Astrocyte (in vitro differentiated cells and primary cell): ENCODE data around the gene PITPNM3.
"Not testable (repeated sequence)": the region's sequence is repeated elsewhere in the genome, so short reads cannot be mapped to it uniquely, and the experiment has no call there.

Source experiments
- EZH2 ChIP-seq: IDR thresholded peaks from 2 replicates; pipeline ENCODE4 v1.6.1; 2012; ENCODE audit warnings: mild to moderate bottlenecking, low read length, inconsistent platforms; ENCODE audit not compliant: insufficient read depth
- TF ChIP-seq, protein P1 (sequence below): IDR thresholded peaks from 2 replicates; pipeline ENCODE4 v1.5.1; 2011; ENCODE audit warnings: low read depth, mild to moderate bottlenecking, inconsistent platforms, low read length, moderate library complexity; ENCODE audit not compliant: insufficient read depth

DNA sequence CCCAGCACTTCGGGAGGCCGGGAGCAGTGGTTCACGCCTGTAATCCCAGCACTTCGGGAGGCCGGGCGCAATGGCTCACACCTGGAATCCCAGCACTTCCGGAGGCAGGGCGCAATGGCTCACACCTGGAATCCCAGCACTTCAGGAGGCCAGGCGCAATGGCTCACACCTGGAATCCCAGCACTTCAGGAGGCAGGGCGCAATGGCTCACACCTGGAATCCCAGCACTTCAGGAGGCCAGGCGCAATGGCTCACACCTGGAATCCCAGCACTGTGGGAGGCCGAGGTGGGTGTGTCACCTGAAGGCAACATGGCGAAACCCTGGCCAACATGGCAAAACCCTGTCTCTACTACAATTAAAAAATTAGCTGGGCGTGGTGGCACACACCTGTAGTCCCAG lies 37.0 kb upstream of the PITPNM3 start:
- not testable (repeated sequence) for TF ChIP-seq EZH2
- TF ChIP-seq, protein P1, sequence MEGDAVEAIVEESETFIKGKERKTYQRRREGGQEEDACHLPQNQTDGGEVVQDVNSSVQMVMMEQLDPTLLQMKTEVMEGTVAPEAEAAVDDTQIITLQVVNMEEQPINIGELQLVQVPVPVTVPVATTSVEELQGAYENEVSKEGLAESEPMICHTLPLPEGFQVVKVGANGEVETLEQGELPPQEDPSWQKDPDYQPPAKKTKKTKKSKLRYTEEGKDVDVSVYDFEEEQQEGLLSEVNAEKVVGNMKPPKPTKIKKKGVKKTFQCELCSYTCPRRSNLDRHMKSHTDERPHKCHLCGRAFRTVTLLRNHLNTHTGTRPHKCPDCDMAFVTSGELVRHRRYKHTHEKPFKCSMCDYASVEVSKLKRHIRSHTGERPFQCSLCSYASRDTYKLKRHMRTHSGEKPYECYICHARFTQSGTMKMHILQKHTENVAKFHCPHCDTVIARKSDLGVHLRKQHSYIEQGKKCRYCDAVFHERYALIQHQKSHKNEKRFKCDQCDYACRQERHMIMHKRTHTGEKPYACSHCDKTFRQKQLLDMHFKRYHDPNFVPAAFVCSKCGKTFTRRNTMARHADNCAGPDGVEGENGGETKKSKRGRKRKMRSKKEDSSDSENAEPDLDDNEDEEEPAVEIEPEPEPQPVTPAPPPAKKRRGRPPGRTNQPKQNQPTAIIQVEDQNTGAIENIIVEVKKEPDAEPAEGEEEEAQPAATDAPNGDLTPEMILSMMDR = not testable (repeated sequence)
